Calu3 (cell line): ENCODE measurements around the gene MYB. TPM values are rescaled to one million over a fixed set of nuclear protein-coding genes. Genes with fewer than 3 reads are reported as not detected.

Experiments
- BruUV-seq: library from RNA; stranded (reverse); fragments of 400-500 nt; replicated peaks from 2 replicates; lab custom pipeline; 2021; lab: Mats Ljungman, UMichigan
- CTCF ChIA-PET: fragments of 300-600 bp; sonication (Branson Sonifier 250); formaldehyde crosslinking; loops from one replicate; lab custom pipeline; 2022; ENCODE audit warnings: antibody characterized with exemption; lab: Charles Lee
- DNase-seq: peaks from one replicate; pipeline ENCODE4 v3.0.0; 2022
- H3K27ac Mint-ChIP-seq: one replicate; pipeline ENCODE4 v1.8.0; 2022; ENCODE audit warnings: mixed read lengths; ENCODE audit not compliant: unreplicated experiment
- H3K27me3 Mint-ChIP-seq: one replicate; pipeline ENCODE4 v1.8.0; 2022; ENCODE audit warnings: mixed read lengths; ENCODE audit not compliant: unreplicated experiment
- H3K36me3 Mint-ChIP-seq: one replicate; pipeline ENCODE4 v1.8.0; 2022; ENCODE audit warnings: mild to moderate bottlenecking, moderate library complexity, mixed read lengths; ENCODE audit not compliant: insufficient read depth, unreplicated experiment
- H3K4me1 Mint-ChIP-seq: one replicate; pipeline ENCODE4 v1.8.0; 2022; ENCODE audit warnings: mild to moderate bottlenecking, low read depth, mixed read lengths; ENCODE audit not compliant: unreplicated experiment
- H3K4me3 Mint-ChIP-seq: one replicate; pipeline ENCODE4 v1.8.0; 2022; ENCODE audit warnings: mild to moderate bottlenecking, low read depth, moderate library complexity, mixed read lengths; ENCODE audit not compliant: unreplicated experiment
- H3K9me3 Mint-ChIP-seq: one replicate; pipeline ENCODE4 v1.8.0; 2022; ENCODE audit warnings: low read depth, mixed read lengths; ENCODE audit not compliant: unreplicated experiment
- intact Hi-C: fragments of 100-400 bp; cut with micrococcal nuclease; formaldehyde crosslinking; loops from one replicate; pipeline ENCODE4 v1.10.0; 2022; ENCODE audit not compliant: unreplicated experiment
- total RNA-seq: library from RNA; stranded (reverse); gene quantifications from 2 replicates; pipeline ENCODE4 v1.2.3, GENCODE V29; 2022
- TF ChIP-seq, protein P1 (sequence below): fragments of 200-600 bp; IDR thresholded peaks from one replicate; pipeline ENCODE4 v1.8.0; 2022; ENCODE audit warnings: antibody characterized with exemption; ENCODE audit not compliant: unreplicated experiment

MYB gene
- total RNA-seq, 1 experiment from 2014 or later: 3.1 TPM

DNA sequence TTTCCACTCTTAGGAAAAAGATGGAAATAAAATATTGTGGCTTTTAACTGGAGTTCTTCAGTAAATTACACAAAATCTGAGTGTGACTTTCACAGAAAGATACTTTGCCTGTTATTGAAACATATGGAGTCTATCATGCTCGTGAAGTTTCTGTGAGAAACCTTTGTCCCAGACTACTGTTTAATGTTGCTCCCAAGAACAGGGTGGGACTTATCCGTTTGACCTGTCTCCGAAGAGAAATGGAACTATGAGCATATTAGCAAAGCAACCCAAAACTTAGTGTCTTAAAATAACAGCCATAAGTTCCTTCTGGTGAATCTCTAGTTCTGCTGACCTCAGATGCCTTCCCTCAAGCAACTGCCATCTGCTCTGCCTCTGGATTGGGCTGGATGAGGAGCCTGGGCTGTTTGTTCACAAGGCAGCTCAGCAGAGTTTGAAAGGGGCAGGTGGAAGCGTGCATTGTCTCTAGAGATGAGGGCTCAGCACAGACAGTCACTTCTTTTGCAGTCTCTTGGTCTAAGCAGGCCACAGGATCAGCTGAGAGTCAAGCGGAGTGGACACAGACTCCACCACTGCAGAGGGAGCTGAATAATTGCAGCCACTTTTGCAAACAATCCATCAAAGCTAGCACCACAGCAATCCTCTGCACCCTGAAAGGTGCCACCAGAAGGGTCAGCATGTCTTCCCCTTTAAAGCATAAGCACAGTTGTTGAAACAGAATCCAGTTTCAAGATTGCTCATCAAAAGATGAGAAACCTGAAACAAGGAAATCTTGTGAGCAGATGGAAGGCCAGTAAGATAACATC, 52.8 kb downstream of the MYB start:
- H3K27me3 Mint-ChIP-seq: no peaks in the 10 kb centered on the region
- H3K9me3 Mint-ChIP-seq: no peaks in the 10 kb centered on the region
- TF ChIP-seq, protein P1, sequence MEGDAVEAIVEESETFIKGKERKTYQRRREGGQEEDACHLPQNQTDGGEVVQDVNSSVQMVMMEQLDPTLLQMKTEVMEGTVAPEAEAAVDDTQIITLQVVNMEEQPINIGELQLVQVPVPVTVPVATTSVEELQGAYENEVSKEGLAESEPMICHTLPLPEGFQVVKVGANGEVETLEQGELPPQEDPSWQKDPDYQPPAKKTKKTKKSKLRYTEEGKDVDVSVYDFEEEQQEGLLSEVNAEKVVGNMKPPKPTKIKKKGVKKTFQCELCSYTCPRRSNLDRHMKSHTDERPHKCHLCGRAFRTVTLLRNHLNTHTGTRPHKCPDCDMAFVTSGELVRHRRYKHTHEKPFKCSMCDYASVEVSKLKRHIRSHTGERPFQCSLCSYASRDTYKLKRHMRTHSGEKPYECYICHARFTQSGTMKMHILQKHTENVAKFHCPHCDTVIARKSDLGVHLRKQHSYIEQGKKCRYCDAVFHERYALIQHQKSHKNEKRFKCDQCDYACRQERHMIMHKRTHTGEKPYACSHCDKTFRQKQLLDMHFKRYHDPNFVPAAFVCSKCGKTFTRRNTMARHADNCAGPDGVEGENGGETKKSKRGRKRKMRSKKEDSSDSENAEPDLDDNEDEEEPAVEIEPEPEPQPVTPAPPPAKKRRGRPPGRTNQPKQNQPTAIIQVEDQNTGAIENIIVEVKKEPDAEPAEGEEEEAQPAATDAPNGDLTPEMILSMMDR: no peak
- CTCF ChIA-PET: no interaction called here
- no peak overlapping the region for H3K27ac Mint-ChIP-seq
- no TSS peak for BruUV-seq
- intact Hi-C loops: no loop called here
- H3K36me3 Mint-ChIP-seq: no peaks in the 10 kb centered on the region
- no peaks in the 10 kb centered on the region for H3K4me1 Mint-ChIP-seq
- no peak for DNase-seq
- H3K4me3 Mint-ChIP-seq: no peak overlapping the region

DNA sequence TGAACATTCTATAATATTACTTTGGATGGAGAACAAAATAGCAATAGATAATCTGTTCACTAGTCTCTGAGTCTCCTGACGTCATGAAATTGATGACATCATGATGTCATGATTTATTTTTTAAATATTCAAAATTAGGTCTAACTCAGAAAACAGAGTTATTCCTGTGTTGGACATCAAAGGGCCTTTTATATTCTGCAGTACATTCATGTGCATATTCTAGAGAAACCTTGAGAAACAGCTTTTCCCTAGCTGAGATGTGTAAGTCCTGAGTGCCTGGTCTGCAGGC, 53.3 kb downstream of the MYB start:
- BruUV-seq: no TSS peak
- intact Hi-C loops: no loop called here
- H3K9me3 Mint-ChIP-seq: no peaks in the 10 kb centered on the region
- no peaks in the 10 kb centered on the region for H3K4me1 Mint-ChIP-seq
- no peak overlapping the region for H3K4me3 Mint-ChIP-seq
- no peaks in the 10 kb centered on the region for H3K36me3 Mint-ChIP-seq
- no peak for DNase-seq
- TF ChIP-seq, protein P1: no peak
- CTCF ChIA-PET: no interaction called here
- no peaks in the 10 kb centered on the region for H3K27me3 Mint-ChIP-seq
- H3K27ac Mint-ChIP-seq: no peak overlapping the region

DNA sequence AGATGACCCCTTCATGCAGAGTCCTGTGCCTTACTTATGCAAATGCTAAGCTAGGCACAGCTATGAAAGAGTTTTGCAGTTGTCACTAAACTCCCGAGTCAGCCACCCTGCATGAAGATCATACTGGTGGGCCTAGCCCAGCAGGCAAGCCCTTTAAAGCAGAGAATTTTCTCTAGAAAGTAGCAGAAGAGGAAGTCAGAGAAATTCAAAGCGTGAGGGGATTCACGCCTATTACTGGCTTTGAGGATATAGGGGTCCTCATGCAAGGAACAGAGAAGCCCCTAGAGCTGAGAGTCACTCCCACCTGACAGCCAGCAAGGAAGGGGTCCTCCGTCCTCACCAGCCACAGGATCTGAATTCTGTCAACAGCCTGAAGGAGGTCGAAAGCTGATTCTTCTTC, 54.6 kb downstream of the MYB start:
- intact Hi-C loops: no loop called here
- no peak overlapping the region for H3K27ac Mint-ChIP-seq
- no peaks in the 10 kb centered on the region for H3K36me3 Mint-ChIP-seq
- DNase-seq: no peak
- no peaks in the 10 kb centered on the region for H3K27me3 Mint-ChIP-seq
- BruUV-seq: no TSS peak
- TF ChIP-seq, protein P1: no peak
- no peaks in the 10 kb centered on the region for H3K4me1 Mint-ChIP-seq
- CTCF ChIA-PET: no interaction called here
- H3K4me3 Mint-ChIP-seq: no peak overlapping the region
- H3K9me3 Mint-ChIP-seq: no peaks in the 10 kb centered on the region

DNA sequence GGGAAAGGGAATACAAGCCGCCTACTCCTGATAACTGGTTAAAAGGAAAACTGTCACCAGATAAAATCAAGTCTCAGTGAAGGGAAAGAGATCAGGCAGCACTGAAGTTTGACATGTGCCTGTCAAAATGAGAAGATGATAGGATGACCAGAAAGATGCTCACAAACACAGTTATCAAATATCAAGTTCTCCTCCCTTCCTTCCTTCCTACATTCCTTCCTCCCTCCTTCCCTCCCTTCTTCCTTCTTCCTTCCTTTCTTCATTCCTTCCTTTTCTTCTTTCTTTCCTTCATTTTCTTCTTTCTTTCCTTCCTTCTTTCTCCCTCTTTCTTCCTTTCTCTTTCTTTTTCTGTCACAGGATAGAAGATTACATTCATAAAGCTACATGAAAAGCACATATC, 55.2 kb downstream of the MYB start:
- no TSS peak for BruUV-seq
- no peaks in the 10 kb centered on the region for H3K27me3 Mint-ChIP-seq

More for the DNA sequence above, 55.2 kb downstream of the MYB start:
- TF ChIP-seq, protein P1: no peak
- no peaks in the 10 kb centered on the region for H3K9me3 Mint-ChIP-seq
- no peak for DNase-seq
- intact Hi-C loops: no loop called here
- H3K36me3 Mint-ChIP-seq: no peaks in the 10 kb centered on the region
- no peak overlapping the region for H3K27ac Mint-ChIP-seq
- CTCF ChIA-PET: no interaction called here
- H3K4me3 Mint-ChIP-seq: no peak overlapping the region
- H3K4me1 Mint-ChIP-seq: no peaks in the 10 kb centered on the region
